ENCODE results near the gene IFT43.
A peak's percentile ranks its signal among the peaks of the same experiment; 100 is the strongest.

The IFT43 gene

GRCh38 chr14:75985618-75986438, at the start of gene IFT43:
Gene IFT43, plus strand, starts transcription at chr14:75985763. Its CDS starts 24 bp downstream, at chr14:75985787.
- DNase-seq (ENCODE audit: low read depth, low spot score) = peak; percentile 82

DNA sequence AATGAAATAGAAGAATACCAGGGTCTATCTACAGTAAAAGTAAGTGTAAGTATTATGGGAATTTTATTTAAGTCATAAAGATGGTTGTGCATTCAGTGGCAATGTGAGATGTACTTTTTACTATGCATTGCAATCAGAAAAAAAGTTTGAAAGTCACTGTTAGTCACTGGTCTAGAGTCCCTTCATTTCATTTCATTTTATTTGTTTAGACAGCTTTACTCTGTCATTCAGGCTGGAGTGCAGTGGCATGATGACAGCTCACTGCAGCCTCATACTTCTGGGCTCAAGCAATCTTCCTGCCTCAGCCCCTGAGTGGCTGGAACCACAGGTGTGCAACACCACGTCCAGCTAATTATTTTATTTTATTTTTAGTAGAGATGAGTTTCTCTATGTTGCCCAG, 46.4 kb upstream of the IFT43 start:
- DNase-seq (ENCODE audit: low read depth, low spot score) = no peak

DNA sequence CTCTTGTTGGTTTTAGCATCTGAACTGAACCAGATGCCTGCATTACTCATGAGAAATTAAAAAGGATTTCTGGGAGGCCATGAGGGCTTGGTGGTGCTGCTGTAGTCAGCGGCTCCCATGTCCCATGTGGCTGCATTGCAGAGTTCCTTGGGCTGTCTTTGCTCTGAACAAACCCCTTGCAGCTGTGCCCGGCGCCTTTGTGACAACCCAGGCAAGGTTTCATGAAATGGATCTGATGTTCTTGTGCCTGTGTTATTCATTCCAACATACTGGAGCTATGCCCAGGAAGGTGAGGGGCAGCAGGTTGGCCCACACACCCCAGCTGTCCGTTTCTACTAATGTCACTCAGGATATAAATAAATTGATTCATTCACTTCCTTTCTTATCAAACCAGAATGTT, 44.5 kb upstream of the IFT43 start:
- DNase-seq (ENCODE audit: low read depth, low spot score) = no peak

DNA sequence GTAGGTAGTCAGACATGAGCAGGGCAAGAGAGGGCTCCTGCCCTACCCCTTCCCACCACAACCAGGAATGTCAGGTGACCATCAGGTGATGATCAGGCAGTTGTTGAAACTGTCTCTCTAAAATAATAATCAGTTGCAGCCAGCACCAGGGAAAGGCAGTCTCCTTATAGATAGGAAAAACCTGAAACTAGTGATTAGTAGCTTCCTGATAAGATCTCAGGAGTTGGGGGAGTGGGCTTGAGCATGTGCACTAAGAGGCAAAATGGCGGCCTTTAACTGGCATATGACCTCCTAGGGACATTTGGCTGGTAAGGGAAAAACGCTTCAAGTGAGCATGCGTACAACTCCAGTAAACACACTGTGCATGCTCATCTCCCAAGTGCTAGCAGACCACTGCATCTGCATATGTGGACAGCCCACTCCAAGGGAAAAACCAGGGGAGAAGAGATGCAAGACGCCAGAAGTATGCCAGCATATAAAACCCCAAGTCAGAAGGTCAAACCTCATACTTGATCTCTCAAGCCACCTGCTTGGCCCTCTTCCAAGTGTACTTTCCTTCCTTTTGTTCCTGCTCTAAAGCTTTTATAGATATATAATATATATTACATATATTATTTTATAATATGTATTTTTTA, 40.8 kb upstream of the IFT43 start:
- no peak for DNase-seq (ENCODE audit: low read depth, low spot score)

GRCh38 chr14:75946785-75947184, 38.8 kb upstream of the IFT43 start:
- DNase-seq (ENCODE audit: low read depth, low spot score) = no peak

GRCh38 chr14:75952489-75952888, 33.1 kb upstream of the IFT43 start:
- DNase-seq (ENCODE audit: low read depth, low spot score) = no peak

DNA sequence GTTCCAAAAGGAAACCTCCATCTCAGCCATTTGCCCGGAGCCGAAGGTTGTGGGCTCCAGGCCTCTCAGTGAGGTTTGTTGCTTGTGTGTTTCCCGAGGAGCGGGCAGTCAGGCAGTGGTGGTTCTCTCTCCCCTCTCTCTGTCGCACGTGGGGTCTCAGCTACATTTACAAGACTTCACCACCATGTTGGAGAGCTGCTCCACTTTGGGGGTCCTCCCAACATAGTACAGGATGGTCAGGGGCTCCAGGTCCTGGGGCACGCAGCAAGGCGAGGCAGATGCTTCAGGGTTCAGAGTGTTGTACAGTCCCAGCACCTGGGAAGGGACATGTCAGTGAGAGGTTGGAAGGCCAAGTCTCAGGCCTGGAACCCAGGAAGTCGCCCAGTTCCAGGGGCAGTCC, 26.5 kb upstream of the IFT43 start:
- DNase-seq (ENCODE audit: low read depth, low spot score) = no peak

DNA sequence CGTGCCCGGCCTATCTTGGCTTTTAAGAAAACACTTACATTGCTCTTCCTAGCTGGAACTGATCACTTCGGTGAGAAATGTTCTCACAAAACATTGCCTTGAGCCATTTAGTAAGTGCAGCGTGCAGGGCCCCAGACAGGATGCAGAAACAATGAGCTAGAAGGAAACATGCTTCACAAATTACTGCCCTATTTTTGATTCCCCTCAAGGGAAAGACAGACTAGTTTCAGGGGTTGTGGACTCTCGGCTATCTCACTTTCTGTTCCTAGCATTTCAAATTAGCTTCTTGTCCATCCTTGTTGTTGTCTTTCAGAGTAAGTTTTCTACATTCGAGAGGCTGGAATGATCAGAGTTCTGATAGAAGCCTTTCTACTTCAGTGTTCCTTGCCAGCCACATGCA, 25.3 kb upstream of the IFT43 start:
- no peak for DNase-seq (ENCODE audit: low read depth, low spot score)

- no peak for DNase-seq (ENCODE audit: low read depth, low spot score)
These were observed 23.9 kb upstream of the IFT43 start for GRCh38 chr14:75961662-75962061.

DNA sequence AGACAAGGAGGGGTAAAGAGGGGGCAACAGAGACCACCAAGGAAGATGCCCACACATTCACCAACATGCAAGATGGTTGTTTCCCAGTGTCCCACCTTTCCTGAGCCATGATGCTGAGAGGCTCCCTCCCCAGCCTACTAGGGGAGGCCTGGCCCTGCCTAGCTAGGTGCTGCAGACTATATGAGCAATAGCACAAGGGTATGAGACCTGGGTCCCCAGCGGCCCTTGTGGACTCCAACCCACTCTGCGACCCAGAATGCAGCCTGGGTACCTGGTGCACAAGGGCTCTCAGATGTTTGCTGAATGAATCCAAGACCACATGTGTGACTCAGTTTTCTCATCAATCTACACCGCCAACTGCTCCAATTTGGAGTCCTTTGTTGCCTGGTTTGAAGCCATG, 17.7 kb upstream of the IFT43 start:
- DNase-seq (ENCODE audit: low read depth, low spot score) = no peak

- DNase-seq (ENCODE audit: low read depth, low spot score) = no peak
These were observed 17.1 kb upstream of the IFT43 start for GRCh38 chr14:75968456-75968855.

GRCh38 chr14:75969126-75969525, 16.4 kb upstream of the IFT43 start:
- no peak for DNase-seq (ENCODE audit: low read depth, low spot score)

DNA sequence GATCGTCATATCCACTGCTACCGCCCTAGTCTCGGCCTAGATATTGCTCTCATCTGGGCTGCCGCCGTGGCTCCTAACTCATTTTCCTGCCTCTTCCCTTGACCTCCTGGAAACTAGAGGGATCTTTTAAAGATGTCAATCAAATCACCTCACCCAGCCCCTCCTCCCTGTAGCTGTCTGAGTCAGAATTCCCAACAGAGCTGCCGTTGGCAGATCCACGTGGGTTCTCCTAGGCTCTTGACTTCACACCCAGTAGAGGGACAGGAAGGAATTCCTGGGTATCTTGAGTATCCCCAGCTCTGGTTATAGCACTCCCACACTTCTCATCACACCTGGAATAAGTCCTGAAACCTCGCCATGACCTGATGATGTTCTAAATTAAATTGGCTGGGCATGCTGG, 15.7 kb upstream of the IFT43 start:
- DNase-seq (ENCODE audit: low read depth, low spot score) = no peak

- no peak for DNase-seq (ENCODE audit: low read depth, low spot score)
These were observed 14.6 kb upstream of the IFT43 start for GRCh38 chr14:75970989-75971388.

- DNase-seq (ENCODE audit: low read depth, low spot score) = no peak
These were observed 14.1 kb upstream of the IFT43 start for GRCh38 chr14:75971509-75971908.

DNA sequence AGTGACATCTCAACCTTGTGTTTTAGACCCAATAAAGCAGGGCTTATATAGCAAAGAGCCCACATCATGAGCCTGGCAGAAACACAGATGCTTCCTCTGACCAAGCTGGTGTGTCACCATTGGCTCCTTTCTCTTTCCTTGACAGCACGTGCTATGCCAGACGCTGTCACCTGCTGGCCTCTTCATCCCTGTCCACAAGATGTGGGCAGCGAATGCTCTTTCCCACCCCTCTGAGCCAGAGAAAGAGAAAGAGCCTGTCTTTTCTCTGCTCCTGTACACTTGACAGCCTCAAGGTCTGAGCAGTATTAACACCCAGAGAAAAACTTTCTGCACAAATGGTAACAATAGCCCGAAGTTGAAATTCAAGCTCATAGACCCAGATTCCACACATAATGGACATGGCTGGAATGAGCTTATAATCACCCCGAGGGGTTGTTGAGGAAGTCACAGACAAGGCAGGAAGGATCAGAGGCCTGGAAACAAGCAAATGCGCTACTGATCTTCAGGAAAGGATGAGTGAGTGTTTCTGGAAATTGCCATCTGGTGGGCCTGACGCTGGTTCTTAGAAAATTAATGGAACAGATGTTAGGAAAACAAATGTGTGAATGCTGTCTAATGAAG, 12.7 kb upstream of the IFT43 start:
- no peak for DNase-seq (ENCODE audit: low read depth, low spot score)

DNA sequence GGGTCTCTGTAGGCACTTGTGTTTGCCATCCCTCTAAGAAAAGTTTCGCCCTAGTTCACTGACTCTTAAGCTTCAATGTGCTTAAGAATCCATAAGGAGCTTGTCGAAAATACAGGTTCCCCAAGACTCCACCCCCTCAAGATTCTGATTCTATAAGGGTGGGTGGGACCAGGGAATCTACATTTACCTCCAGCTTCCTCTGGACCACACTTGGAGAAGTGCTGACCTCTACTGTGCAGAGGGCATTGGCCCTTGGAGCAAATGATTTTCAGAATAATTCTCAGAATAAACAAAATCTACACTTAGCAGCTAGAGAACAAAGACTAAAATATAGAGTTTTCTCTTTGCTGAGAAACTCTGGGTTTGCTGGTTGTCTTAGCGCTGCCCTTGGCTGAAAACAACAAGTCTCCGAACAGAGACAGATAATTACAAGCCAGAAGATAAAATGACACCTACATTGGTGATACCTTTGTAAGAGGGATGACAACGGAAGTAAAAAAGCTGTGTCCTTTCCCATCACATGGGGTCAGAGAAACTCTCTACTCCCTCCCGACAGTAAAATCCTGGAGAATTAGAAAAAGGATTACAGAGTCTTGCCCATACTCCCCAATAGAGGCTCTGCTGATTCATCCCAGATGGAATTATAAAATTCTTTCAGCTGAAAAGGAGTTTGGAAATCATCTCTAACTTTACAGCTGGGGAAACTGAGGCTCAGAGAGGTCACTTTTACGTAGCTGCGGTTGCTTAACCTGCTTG, 8.6 kb upstream of the IFT43 start:
- no peak for DNase-seq (ENCODE audit: low read depth, low spot score)

- no peak for DNase-seq (ENCODE audit: low read depth, low spot score)
These were observed 8.0 kb upstream of the IFT43 start for GRCh38 chr14:75977582-75977943.

DNA sequence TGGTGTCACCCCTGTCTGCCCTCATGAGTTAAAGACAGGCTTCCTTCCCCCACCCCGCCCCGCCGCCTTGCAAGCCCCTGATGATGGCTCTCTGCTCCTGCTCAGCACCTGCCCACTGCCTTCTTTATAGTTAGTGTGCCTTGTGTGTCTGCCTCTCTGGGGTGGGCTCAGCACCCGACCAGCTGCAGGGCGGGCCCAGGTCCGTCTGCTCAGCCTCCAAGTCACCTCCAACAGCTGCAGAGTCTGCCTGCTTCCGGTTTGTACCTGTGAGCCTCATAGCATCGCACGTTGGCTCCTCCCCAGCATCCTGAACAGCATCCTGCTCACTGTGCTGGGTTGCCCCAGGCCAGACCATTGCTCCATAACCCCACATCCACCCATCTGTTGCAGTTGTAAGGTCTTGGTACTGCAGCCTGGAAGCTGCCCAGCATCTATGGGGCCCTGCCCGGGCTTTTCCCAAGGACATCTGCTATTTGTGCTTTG, 7.3 kb upstream of the IFT43 start:
- DNase-seq (ENCODE audit: low read depth, low spot score) = no peak

GRCh38 chr14:75979071-75979571, 6.4 kb upstream of the IFT43 start:
- no peak for DNase-seq (ENCODE audit: low read depth, low spot score)

DNA sequence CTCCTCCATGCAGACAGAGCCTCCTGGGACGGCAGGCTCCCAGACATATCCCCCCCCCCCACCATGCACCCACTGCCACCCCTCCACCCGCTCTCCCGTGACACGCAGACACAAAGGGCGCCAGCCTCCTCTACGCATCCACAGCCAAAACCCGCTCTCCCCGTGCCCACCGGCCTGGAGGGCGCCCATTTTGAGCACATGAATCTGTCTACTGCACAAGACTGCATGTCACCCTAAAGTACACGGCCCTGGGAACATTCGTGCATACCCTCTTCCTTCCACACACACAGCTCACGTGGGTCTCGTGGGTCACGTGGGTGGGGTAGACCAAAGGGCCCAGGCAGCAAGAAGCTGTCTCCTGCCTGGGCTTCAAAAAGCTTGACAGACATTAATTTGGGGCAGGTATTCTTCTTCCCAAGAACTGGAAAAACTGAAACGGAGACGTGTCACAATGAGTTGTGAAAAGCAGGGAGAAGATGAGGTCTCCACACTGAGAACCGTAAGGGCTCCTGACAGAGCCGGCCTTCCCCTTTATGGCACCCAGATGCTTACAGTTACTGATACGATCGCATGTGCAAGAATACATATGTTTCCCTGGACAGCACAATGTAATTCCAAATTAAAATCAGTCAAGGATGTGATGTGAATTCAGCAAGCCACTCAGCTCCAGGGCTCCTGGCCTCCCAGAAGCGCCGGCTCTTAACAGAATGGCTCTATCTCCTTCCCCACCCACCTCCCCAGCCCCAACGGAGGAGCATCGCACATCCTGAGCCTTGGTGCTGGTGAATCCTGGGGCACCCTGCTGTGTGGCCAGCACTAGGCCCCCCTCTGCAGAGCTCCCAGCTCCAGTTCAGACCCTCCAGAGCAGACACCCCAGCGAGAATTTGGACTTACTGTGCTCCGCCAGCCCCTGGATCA, 5.7 kb upstream of the IFT43 start:
- DNase-seq (ENCODE audit: low read depth, low spot score) = no peak

All from activated CD4-positive, CD25-positive, alpha-beta regulatory T cell treated with anti-CD3 and anti-CD28 coated beads, Interleukin-2, amount 50 U/mL, for 16 hours (primary cell).